Heart left ventricle (tissue), 16 donors: ENCODE results near the gene TNRC6A. TPM values are rescaled to one million over a fixed set of nuclear protein-coding genes. Genes with fewer than 3 reads are reported as not detected.

ENCODE experiments used
- ATAC-seq, 4 donors: fragments of 200-7000 bp; cut with Tn5 transposase; one replicate each; pipeline ENCODE4 v1.9.1; 2020 to 2022; ENCODE audit warnings: moderate library complexity in 4 of 4, mild to moderate bottlenecking in 3 of 4, moderate number of reproducible peaks in 1 of 4
- DNase-seq, 5 donors: peaks; one replicate each; pipeline ENCODE4 v3.0.0-alpha.2; 2020
- H3K27ac ChIP-seq, 12 donors: fragments of 200-600 bp; sonication (generic) in 4 of 12; one replicate each; pipeline versions ENCODE4 v1.5.0 to v1.8.0; 2016 to 2022; ENCODE audit warnings: mild to moderate bottlenecking in 2 of 12
- H3K27me3 ChIP-seq, 9 donors: fragments of 200-600 bp; sonication (generic) in 2 of 9; one replicate each; pipeline versions ENCODE4 v1.5.1 to v1.8.0; 2016 to 2022; ENCODE audit warnings: mild to moderate bottlenecking in 3 of 9
- H3K36me3 ChIP-seq, 9 donors: fragments of 200-600 bp; sonication (generic) in 2 of 9; one replicate each; pipeline versions ENCODE4 v1.5.0 to v1.8.0; 2018 to 2022; ENCODE audit warnings: mild to moderate bottlenecking in 2 of 9
- H3K4me1 ChIP-seq, 12 donors: fragments of 200-600 bp; sonication (generic) in 4 of 12; one replicate each; pipeline versions ENCODE4 v1.5.0 to v1.8.0; 2016 to 2022; ENCODE audit warnings: mild to moderate bottlenecking in 3 of 12
- H3K4me3 ChIP-seq, 12 donors: fragments of 200-600 bp; sonication (generic) in 4 of 12; one replicate each; pipeline versions ENCODE4 v1.5.0 to v1.8.0; 2017 to 2022; ENCODE audit warnings: mild to moderate bottlenecking in 9 of 12, moderate library complexity in 4 of 12
- H3K9me3 ChIP-seq, 12 donors: fragments of 200-600 bp; sonication (generic) in 4 of 12; one replicate each; pipeline versions ENCODE4 v1.5.0 to v1.8.0; 2016 to 2022; ENCODE audit warnings: mild to moderate bottlenecking in 1 of 12
- POLR2A ChIP-seq, 2 donors: fragments of 450-650 bp; IDR thresholded peaks; one replicate each; pipeline ENCODE4 v1.6.1; 2017; ENCODE audit warnings: antibody characterized with exemption in 2 of 2, mild to moderate bottlenecking in 2 of 2, moderate library complexity in 2 of 2
- WGBS, 4 donors: extraction: QIAGEN DNeasy Blood & Tissue Kit in 2 of 4; methylation state at CpG; one replicate each; pipeline versions ENCODE4 v1.1.5 to v1.1.7; 2013 to 2018; 5-methylcytosine and 5-hydroxymethylcytosine counted together
- intact Hi-C, 10 donors: fragments of 100-400 bp; cut with DNase I; formaldehyde crosslinking; loops; one replicate each; pipeline versions ENCODE4 v1.11.1 to v1.14.2; 2022
- polyA plus RNA-seq, 2 donors: library from polyadenylated mRNA; stranded (reverse); fragments of 200-250 nt; gene quantifications; one replicate each; pipeline ENCODE4 v1.2.3, GENCODE V29; 2013
- total RNA-seq, 9 donors: library from RNA; depleted of rRNA in 2 of 9; stranded (reverse); fragments of >200 nt in 2 of 9; fragmentation: NEBNext Ultra II Directional in 3 of 9; extraction: Animal tissue kit (Norgen Biotek cat#: 25700) in 3 of 9; gene quantifications; one replicate each; pipeline versions ENCODE4 v1.1.0 to v1.2.4, GENCODE V29; 2016 to 2023
- TF ChIP-seq, protein P1 (sequence below), 12 donors: fragments of 200-600 bp; sonication (generic) in 4 of 12; IDR thresholded peaks; one replicate each; pipeline versions ENCODE4 v1.5.0 to v1.8.0; 2018 to 2022; ENCODE audit warnings: antibody characterized with exemption in 12 of 12, mild to moderate bottlenecking in 5 of 12
- donor health status: ischemic (EF 13 %, LVEDD 7.1; RV severe dilation, severe dysfunction).
- donor health status: healthy with polysubstance abuse.
- donor health status: DM: no; HTN: yes; CAD: no.
- donor health status: DM: no; HTN: no; CAD: no.
- donor health status: ischemic (EF 25% LVEDD 6.9; RV normal size, moderate dysfunction).
- donor health status: ischemic (EF 25% LVEDD 5.7; RV mildly dilated, moderate dysfunction).
- donor health status: healthy.
- donor health status: DM: yes; HTN: yes; CAD: no.
- donor health status: ischemic (EF 35%, LVEDD 5.7; RV mildly dilated, moderate dysfunction).
- donor health status: nonischemic (EF 11% LVEDD 7.7; RV severe dilation, severe dysfunction).
- donor health status: DM: yes; HTN: yes; CAD: no.
- donor health status: PGD.
- donor health status: ischemic (EF 29% LVEDD 5.4; RV normal size, mild dysfunction).
- donor health status: nonischemic (EF 23%, LVEDD 6.1; RV moderate dilation, normal function).

TNRC6A gene
- total and polyA plus RNA-seq, 11 donors = 16.0 to 53.1 (median 35.5) TPM

DNA sequence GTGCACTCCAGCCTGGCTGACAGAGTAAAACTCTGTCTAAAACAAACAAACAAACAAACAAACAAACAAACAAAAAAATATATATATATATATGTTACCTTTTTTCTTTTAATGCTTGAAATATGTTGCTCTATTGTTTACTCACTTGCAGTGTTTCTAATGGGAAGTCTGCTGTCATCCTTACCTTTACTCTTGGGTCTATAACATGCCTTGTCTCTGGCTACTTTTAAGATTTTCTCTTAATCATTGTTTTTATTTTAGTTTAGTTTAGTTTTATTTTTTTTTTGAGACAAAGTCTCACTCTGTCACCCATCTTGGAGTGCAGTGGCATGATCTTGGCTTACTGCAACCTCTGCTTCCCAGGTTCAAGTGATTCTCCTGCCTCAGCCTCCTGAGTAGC, 16.1 kb upstream of the TNRC6A start:
- no peak for ATAC-seq
- no peak for TF ChIP-seq POLR2A (IDR thresholded peaks at IDR 0.05)
- TF ChIP-seq, protein P1, sequence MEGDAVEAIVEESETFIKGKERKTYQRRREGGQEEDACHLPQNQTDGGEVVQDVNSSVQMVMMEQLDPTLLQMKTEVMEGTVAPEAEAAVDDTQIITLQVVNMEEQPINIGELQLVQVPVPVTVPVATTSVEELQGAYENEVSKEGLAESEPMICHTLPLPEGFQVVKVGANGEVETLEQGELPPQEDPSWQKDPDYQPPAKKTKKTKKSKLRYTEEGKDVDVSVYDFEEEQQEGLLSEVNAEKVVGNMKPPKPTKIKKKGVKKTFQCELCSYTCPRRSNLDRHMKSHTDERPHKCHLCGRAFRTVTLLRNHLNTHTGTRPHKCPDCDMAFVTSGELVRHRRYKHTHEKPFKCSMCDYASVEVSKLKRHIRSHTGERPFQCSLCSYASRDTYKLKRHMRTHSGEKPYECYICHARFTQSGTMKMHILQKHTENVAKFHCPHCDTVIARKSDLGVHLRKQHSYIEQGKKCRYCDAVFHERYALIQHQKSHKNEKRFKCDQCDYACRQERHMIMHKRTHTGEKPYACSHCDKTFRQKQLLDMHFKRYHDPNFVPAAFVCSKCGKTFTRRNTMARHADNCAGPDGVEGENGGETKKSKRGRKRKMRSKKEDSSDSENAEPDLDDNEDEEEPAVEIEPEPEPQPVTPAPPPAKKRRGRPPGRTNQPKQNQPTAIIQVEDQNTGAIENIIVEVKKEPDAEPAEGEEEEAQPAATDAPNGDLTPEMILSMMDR (IDR thresholded peaks at IDR 0.05) = no peak
- intact Hi-C loops = no loop called here

DNA sequence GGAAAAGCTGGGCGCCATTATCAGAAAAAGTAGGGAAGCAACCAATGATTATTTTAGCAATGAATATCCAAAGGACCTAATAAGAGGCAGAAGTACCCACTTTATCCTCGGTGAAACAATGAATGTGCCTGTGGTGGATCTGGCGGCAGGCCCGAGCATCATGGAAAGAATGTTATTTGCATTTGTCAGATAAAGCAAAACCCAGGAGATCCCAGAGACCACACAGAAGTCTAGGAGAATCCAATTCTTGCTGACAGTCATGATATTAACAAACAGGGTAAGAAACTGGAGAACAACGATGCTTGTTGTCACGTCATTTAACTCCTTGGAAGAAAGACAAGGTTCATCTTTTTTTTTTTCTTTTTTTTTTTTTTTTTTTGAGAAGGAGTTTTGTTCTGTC, 12.0 kb upstream of the TNRC6A start:
- ATAC-seq = no peak
- WGBS, 4 donors = 36 to 50% (median 44%) methylated on average over 6 of the region's 6 CpGs
- H3K27ac ChIP-seq = peak overlapping the region in 1 of 12 donors; percentile 49

More for the DNA sequence above, 16.1 kb upstream of the TNRC6A start:
- Histone ChIP-seq H3K9me3 (peaks cover 0 to 12% (median 0%) of the 10 kb centered on the region in 12 donors), H3K4me3 (no peak overlapping the region), H3K4me1 (peaks cover 0 to 11% (median 0%) of the 10 kb centered on the region in 12 donors), H3K27ac (no peak overlapping the region), H3K27me3 (no peaks in the 10 kb centered on the region), H3K36me3 (no peaks in the 10 kb centered on the region)
- DNase-seq = no peak

DNA sequence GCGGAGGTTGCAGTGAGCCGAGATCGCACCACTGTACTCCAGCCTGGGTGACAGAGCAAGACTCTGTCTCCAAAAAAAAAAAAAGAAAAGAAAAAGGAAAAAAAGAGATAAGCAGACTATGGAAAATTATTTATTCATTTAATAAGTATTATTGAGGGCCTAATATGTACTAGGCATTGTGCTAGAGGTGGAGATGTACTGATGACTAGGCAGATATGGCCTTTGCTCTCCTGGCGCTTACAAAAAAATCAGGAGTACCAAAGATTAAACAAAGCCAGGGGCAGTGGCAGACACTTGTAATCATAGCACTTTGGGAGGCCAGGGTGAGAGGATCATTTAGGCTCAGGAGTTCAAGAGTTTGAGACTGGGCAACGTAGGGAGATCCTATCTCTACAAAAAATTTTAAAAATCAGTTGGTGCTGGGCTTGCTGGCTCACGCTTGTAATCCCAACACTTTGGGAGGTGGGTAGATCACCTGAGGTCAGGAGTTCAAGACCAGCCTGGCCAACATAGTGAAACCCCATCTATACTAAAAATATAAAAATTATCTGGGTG, 10.4 kb upstream of the TNRC6A start:
- no peak for ATAC-seq
- 96 to 97% (median 96%) methylated on average over 6 of the region's 6 CpGs for WGBS, 4 donors
- H3K9me3 ChIP-seq = peaks cover 0 to under 1% (median 0%) of the 10 kb centered on the region in 12 donors
- no peak overlapping the region for H3K27ac ChIP-seq
- H3K4me3 ChIP-seq = no peak overlapping the region
- intact Hi-C loops = no loop called here
- H3K4me1 ChIP-seq = peaks cover 0 to 11% (median 0%) of the 10 kb centered on the region in 12 donors
- no peaks in the 10 kb centered on the region for H3K27me3 ChIP-seq
- DNase-seq = no peak
- H3K36me3 ChIP-seq = no peaks in the 10 kb centered on the region
- TF ChIP-seq, protein P1 (IDR thresholded peaks at IDR 0.05) = no peak
- no peak for TF ChIP-seq POLR2A (IDR thresholded peaks at IDR 0.05)

More for the DNA sequence above, 12.0 kb upstream of the TNRC6A start:
- H3K9me3 ChIP-seq = peaks cover 0 to 12% (median 0%) of the 10 kb centered on the region in 12 donors
- peaks cover 0 to 11% (median 0%) of the 10 kb centered on the region in 12 donors for H3K4me1 ChIP-seq
- DNase-seq = no peak
- intact Hi-C loops = no loop called here
- H3K4me3 ChIP-seq = no peak overlapping the region
- H3K27me3 ChIP-seq = no peaks in the 10 kb centered on the region
- TF ChIP-seq, protein P1 (IDR thresholded peaks at IDR 0.05) = no peak
- no peak for TF ChIP-seq POLR2A (IDR thresholded peaks at IDR 0.05)
- H3K36me3 ChIP-seq = no peaks in the 10 kb centered on the region

DNA sequence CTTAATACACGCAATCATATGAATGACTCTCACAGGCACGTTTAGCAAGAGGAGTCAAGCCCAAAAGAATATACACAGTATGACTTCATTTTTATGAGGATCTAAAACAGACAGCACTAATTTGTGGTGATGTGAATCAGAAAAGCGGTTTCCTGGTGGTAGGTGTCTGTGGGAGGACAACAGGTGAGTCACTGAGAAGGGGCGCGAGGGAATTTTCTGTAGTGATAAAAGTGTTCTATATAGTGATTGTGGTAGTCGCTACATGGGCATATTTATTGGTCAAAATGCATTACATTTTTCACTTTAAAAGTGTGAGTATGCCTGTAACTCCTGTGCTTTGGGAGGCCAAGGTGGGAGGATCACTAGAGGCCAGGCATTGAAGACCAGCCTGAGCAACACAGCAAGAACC, 7.6 kb upstream of the TNRC6A start:
- TF ChIP-seq POLR2A (IDR thresholded peaks at IDR 0.05) = no peak
- TF ChIP-seq, protein P1 (IDR thresholded peaks at IDR 0.05) = no peak
- H3K4me3 ChIP-seq = no peak overlapping the region
- intact Hi-C loops = loop anchor here in 1 of 10 donors (10.0 kb wide), 1 partner anchor 177 kb away; no protein-coding TSS in a partner anchor
- no peaks in the 10 kb centered on the region for H3K9me3 ChIP-seq
- WGBS, 4 donors = 93 to 95% (median 93%) methylated on average over 6 of the region's 6 CpGs
- no peaks in the 10 kb centered on the region for H3K27me3 ChIP-seq
- ATAC-seq = no peak
- H3K27ac ChIP-seq = no peak overlapping the region
- DNase-seq = no peak
- peaks cover 0 to 11% (median 0%) of the 10 kb centered on the region in 12 donors for H3K4me1 ChIP-seq
- H3K36me3 ChIP-seq = no peaks in the 10 kb centered on the region
